Type B pancreatic cell (in vitro differentiated cells): ENCODE measurements around the gene FCER2. TPM values are rescaled to one million over a fixed set of nuclear protein-coding genes. Genes with fewer than 3 reads are reported as not detected.

Experiments
- DNase-seq: peaks from one replicate; pipeline ENCODE4 v3.0.0; 2021; ENCODE audit warnings: mixed read lengths; ENCODE audit not compliant: unreplicated experiment; ENCODE audit errors: extremely low spot score
- H3K27ac Mint-ChIP-seq: 2 replicates; pipeline ENCODE4 v1.8.0; 2021; ENCODE audit warnings: mild to moderate bottlenecking, mixed read lengths
- H3K27me3 Mint-ChIP-seq: 2 replicates; pipeline ENCODE4 v1.8.0; 2021; ENCODE audit warnings: mixed read lengths
- H3K36me3 Mint-ChIP-seq: 2 replicates; pipeline ENCODE4 v1.8.0; 2021; ENCODE audit warnings: mixed read lengths
- H3K4me1 Mint-ChIP-seq: one replicate; pipeline ENCODE4 v1.8.0; 2021; ENCODE audit warnings: mixed read lengths; ENCODE audit not compliant: unreplicated experiment
- H3K4me3 Mint-ChIP-seq: 2 replicates; pipeline ENCODE4 v1.8.0; 2021; ENCODE audit warnings: mild to moderate bottlenecking, mixed read lengths
- H3K9me3 Mint-ChIP-seq: 2 replicates; pipeline ENCODE4 v1.8.0; 2021; ENCODE audit warnings: mixed read lengths
- CTCF ChIP-seq: fragments of 200-600 bp; sonication (generic); conservative IDR thresholded peaks from 2 replicates; pipeline ENCODE4 v1.5.0; 2021; ENCODE audit warnings: antibody characterized with exemption, mild to moderate bottlenecking
- total RNA-seq: library from RNA; stranded (reverse); gene quantifications from 2 replicates; pipeline ENCODE4 v1.2.1, GENCODE V29; 2021; ENCODE audit warnings: low replicate concordance

FCER2 gene
- total RNA-seq, 1 donor from 2014 or later: not detected

GRCh38 chr19:7744871-7745650 is 43.1 kb upstream of the FCER2 start:
- Mint-ChIP-seq H3K27me3 (peaks cover 26% of the 10 kb centered on the region), H3K27ac (no peak overlapping the region), H3K36me3 (no peaks in the 10 kb centered on the region), H3K4me3 (no peak overlapping the region), H3K9me3 (no peaks in the 10 kb centered on the region), H3K4me1 (no peaks in the 10 kb centered on the region)
- TF ChIP-seq CTCF: no peak
- DNase-seq: no peak

GRCh38 chr19:7744199-7744786 is 42.4 kb upstream of the FCER2 start:
- Mint-ChIP-seq H3K4me3 (no peak overlapping the region), H3K36me3 (no peaks in the 10 kb centered on the region), H3K27ac (no peak overlapping the region), H3K9me3 (no peaks in the 10 kb centered on the region), H3K27me3 (peaks cover 30% of the 10 kb centered on the region), H3K4me1 (no peaks in the 10 kb centered on the region)
- no peak for TF ChIP-seq CTCF
- no peak for DNase-seq

GRCh38 chr19:7743425-7743841 is 41.5 kb upstream of the FCER2 start:
- H3K9me3 Mint-ChIP-seq: no peaks in the 10 kb centered on the region
- no peak for TF ChIP-seq CTCF
- H3K4me3 Mint-ChIP-seq: no peak overlapping the region
- no peak for DNase-seq
- H3K27me3 Mint-ChIP-seq: peaks cover 30% of the 10 kb centered on the region
- H3K36me3 Mint-ChIP-seq: no peaks in the 10 kb centered on the region
- no peaks in the 10 kb centered on the region for H3K4me1 Mint-ChIP-seq
- no peak overlapping the region for H3K27ac Mint-ChIP-seq

- H3K4me1 Mint-ChIP-seq: no peaks in the 10 kb centered on the region
- H3K27ac Mint-ChIP-seq: no peak overlapping the region
- no peak for TF ChIP-seq CTCF
- H3K27me3 Mint-ChIP-seq: peaks cover 32% of the 10 kb centered on the region
- no peaks in the 10 kb centered on the region for H3K9me3 Mint-ChIP-seq
- H3K36me3 Mint-ChIP-seq: no peaks in the 10 kb centered on the region
- no peak for DNase-seq
- no peak overlapping the region for H3K4me3 Mint-ChIP-seq
Observed at GRCh38 chr19:7742991-7743390, 41.1 kb upstream of the FCER2 start.

GRCh38 chr19:7742575-7742974 is 40.6 kb upstream of the FCER2 start:
- Mint-ChIP-seq H3K27ac (no peak overlapping the region), H3K4me1 (no peaks in the 10 kb centered on the region), H3K4me3 (no peak overlapping the region), H3K27me3 (peaks cover 33% of the 10 kb centered on the region), H3K9me3 (no peaks in the 10 kb centered on the region), H3K36me3 (no peaks in the 10 kb centered on the region)
- DNase-seq: no peak
- TF ChIP-seq CTCF: no peak
